Effector CD4-positive, alpha-beta T cell (primary cell): ENCODE data around the gene METRN.

Experiments used
- DNase-seq: peaks from one replicate; pipeline ENCODE4 v3.0.0-alpha.2; 2020

METRN gene

DNA sequence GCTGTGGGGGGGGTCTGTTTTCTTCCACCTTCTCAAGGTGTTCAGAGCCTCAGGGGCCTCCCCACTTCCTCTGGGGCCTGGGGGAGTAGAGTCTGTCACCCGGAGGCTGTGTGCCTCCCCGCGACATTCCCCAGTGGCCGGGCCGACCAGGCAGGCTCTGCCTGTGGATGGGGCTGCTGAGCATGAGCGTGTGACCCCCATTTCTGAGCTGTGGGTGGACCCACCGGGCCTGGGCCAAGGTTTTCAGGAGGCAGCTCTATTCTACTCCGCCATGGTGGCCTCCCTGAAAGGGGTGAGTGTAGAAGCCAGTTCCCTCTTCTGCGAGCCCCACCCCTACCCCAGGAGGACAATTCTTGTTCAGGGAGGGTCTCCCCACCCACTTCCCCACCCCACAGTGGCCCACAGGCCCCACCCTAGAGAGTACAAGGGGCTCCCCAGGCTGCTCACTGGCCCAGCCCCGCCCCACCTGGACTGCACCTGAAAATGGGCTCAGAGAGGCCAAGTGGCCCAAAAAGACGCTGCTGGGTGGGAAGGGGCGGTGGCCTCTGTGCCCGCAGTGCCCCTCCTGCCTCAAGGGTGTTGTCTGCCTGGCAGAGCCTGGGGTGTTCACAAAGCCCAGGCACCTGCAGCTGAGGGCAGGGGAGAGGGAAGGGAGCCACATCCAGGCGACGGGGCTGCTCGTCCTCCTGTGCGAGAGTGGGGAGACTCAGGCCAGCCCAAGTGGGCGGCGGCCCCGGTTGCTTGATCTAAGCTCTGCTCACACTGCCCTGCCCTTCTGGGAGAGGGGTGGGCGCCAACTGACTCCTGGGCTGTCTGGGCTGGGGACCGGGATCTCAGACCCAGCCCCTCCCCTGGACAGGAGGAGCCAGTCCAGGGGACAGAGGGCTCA is 47.0 kb downstream of the METRN start:
- no peak for DNase-seq

GRCh38 chr16:762595-763268 is 47.8 kb downstream of the METRN start:
- no peak for DNase-seq

DNA sequence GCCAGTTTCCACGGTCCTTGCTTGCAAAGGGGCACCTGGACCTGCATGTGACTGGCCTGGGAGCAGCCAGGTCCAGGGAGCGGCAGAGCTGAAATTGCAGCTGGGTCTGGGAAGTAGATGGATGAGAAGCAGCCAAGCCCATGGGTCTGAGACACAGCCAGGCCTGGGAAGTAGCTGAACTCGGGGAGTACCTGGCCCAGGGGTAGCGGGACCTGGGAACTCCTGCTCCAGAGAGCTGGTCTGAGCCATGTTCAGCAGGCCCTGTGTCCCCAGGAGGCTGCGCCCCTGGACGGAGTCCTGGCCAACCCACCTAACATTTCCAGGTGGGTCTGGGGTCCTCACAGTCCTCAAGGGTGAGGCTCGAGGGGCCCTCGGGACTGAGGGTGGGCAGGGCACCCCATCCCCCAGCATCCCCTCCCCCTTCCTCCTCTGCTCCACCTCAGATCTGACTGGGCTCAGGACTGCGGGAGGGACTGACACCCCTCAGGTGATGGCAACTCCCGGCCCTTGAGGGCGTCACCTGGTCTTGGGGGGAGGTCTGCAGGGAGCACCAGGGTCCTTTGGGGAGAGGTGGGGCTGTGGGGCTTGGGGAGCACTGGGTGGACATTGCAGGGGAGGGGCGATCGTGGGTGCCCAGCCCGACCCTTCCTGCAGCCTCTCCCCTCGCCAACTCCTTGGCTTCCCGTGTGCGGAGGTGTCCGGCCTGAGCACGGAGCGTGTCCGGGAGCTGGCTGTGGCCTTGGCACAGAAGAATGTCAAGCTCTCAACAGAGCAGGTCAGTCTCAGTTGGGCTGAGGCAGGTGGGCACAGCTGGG is 48.7 kb downstream of the METRN start:
- DNase-seq, result no peak

- no peak for DNase-seq
These were observed 49.3 kb downstream of the METRN start for GRCh38 chr16:764184-764750.

DNA sequence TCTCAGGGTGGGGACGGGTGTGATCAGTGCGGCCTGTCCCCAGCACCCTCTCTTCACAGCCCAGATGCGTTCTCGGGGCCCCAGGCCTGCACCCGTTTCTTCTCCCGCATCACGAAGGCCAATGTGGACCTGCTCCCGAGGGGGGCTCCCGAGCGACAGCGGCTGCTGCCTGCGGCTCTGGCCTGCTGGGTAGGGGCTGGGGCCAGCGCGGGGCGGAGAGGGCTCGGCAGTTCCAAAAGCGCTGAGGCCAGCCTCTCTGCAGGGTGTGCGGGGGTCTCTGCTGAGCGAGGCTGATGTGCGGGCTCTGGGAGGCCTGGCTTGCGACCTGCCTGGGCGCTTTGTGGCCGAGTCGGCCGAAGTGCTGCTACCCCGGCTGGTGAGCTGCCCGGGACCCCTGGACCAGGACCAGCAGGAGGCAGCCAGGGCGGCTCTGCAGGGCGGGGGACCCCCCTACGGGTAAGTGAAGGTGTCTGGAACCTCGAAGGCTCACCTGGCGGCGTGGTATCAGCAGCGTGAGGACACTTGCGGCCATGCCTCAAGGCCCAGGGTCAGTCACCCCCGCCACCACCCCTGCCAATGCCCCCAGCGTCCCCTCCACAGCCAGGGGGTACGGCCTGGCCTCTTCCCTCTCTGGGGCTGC is 50.0 kb downstream of the METRN start:
- no peak for DNase-seq

DNA sequence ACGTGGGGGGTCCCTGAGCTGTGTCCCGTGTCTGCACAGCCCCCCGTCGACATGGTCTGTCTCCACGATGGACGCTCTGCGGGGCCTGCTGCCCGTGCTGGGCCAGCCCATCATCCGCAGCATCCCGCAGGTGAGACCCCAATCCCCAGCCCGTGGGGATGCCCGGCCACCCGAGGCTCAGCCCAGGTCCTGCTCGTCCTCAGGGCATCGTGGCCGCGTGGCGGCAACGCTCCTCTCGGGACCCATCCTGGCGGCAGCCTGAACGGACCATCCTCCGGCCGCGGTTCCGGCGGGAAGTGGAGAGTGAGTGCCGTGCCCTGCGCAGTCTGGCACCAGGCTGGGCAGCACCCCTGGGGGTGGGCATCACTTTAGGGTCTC is 50.6 kb downstream of the METRN start:
- no peak for DNase-seq

DNA sequence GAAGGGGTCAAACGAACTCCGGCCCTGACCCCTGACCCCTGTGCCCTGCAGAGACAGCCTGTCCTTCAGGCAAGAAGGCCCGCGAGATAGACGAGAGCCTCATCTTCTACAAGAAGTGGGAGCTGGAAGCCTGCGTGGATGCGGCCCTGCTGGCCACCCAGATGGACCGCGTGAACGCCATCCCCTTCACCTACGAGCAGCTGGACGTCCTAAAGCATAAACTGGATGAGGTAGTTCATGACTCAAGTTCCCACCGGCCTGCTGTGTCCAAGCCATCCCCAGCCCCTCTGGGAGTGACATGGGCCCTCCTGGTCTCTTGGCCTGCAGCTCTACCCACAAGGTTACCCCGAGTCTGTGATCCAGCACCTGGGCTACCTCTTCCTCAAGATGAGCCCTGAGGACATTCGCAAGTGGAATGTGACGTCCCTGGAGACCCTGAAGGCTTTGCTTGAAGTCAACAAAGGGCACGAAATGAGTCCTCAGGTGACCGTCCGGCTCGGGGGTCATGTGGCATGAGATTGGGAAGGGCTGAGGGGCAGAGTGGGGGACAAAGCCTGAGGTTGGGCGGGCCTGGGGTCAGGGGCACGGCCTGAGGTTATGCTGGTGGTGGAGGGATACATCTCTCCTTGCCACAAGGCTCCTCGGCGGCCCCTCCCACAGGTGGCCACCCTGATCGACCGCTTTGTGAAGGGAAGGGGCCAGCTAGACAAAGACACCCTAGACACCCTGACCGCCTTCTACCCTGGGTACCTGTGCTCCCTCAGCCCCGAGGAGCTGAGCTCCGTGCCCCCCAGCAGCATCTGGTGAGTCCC is 51.3 kb downstream of the METRN start:
- no peak for DNase-seq

DNA sequence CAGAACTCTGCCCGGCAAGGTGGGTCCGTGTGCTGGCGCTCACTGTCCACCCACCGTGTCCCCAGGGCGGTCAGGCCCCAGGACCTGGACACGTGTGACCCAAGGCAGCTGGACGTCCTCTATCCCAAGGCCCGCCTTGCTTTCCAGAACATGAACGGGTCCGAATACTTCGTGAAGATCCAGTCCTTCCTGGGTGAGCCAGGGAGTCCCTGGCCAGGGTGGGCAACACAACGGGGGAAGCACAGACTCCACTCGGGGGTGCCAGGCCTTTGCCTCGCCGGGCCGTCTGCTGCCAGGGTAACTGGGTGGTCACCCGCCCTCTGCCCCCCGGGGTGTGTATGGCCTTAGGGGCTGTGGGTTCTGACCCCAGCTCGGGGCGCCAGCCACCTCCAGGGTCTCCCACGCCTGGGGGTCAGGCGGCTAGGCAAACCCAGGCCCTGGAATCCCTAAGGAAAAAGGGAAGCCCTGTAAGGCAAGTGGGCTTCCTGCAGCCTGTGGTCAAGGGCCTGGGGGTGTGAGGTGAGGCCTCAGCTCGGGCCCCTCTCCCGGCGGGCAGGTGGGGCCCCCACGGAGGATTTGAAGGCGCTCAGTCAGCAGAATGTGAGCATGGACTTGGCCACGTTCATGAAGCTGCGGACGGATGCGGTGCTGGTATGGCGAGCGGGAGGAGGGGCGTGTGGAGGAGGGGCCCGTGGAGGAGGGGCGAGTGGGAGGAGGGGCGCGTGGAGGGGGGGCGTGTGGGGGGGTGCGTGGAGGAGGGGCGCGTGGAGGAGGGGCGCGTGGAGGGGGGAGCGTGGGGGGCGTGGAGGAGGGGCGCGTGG is 52.1 kb downstream of the METRN start:
- DNase-seq, result no peak

DNA sequence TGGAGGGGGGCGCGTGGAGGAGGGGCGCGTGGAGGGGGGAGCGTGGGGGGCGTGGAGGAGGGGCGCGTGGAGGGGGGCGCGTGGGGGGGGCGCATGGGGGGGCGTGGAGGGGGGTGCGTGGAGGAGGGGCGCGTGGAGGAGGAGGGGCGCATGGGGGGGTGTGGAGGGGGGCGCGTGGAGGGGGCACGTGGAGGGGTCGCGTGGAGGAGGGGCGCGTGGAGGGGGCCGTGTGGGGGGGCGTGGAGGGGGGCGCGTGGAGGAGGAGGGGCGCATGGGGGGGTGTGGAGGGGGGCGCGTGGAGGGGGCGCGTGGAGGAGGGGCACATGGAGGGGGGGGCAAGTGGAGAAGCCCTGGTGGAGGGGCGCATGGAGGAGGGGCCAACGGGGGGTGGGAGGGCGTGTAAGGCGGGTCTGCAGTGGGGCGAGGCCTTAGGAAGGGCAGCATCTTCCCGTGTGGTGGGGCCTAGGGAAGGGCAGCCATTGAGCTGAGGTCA is 52.9 kb downstream of the METRN start:
- no peak for DNase-seq

DNA sequence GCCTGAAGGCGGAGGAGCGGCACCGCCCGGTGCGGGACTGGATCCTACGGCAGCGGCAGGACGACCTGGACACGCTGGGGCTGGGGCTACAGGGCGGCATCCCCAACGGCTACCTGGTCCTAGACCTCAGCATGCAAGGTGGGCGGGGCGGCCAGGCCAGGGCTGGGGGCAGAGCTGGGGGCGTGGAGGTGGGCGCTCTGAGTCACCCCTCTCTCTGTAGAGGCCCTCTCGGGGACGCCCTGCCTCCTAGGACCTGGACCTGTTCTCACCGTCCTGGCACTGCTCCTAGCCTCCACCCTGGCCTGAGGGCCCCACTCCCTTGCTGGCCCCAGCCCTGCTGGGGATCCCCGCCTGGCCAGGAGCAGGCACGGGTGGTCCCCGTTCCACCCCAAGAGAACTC is 53.5 kb downstream of the METRN start:
- no peak for DNase-seq
